ENCODE results near the gene MRPL24. TPM values are rescaled to one million over a fixed set of nuclear protein-coding genes. Genes with fewer than 3 reads are reported as not detected.
A peak's percentile ranks its signal among the peaks of the same experiment; 100 is the strongest.

MRPL24 gene
- total and polyA plus RNA-seq, 9 of the 15 experiments (the other 6 are each of a cell fraction or from before 2014, with no cell fraction given), result 74.3 to 267 (median 113) TPM

DNA sequence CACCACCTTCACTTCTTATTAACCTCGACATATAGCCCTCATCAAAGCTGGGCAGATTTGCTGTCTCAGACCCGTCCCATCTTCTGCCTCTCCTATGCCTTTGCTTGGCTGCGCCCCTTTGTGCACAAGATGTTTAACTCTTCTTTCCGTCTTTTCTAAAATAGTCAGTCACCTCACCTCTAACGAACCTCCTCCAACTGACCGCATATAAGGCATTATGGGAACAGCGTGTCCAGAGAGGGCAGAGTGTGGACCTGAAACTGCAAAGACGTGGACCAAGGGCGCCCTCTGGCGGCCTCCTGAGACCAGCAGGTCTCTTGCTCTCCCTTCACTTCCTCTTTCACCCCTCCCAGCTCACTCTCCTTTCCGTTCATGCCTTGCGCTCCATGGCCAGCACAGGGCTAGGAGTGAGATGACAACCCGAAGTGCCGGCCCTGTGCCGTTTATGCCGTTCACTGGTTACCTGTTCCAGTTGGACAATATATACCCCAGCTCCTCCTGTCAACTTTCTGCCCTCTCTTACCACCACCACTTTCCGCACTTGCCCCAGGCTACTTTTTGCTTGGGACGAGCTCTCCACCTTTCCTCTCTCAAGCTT, 15.1 kb downstream of the MRPL24 start (continued):
- TF ChIP-seq PBX2 (CRISPR knock-in tag; IDR thresholded peaks at IDR 0.05; ENCODE audit: low read depth) (no peak), PBX2 (tag; conservative IDR thresholded peaks at IDR 0.05; ENCODE audit: low read depth) (no peak), NELFE (IDR thresholded peaks at IDR 0.05; ENCODE audit: insufficient read depth, insufficient read length) (no peak), MEF2D (tag; conservative IDR thresholded peaks at IDR 0.05; ENCODE audit: low read depth) (no peak), HINFP (tag; conservative IDR thresholded peaks at IDR 0.05; ENCODE audit: low read depth) (no peak), NR4A1 (CRISPR knock-in tag; IDR thresholded peaks at IDR 0.05) (no peak), NR4A1 (tag; IDR thresholded peaks at IDR 0.05) (no peak), ZNF717 (CRISPR knock-in tag; IDR thresholded peaks at IDR 0.05) (no peak), BRF1 (IDR thresholded peaks at IDR 0.05; ENCODE audit: borderline replicate concordance, extremely low read depth, insufficient read length) (no peak), PATZ1 (CRISPR knock-in tag; IDR thresholded peaks at IDR 0.05; ENCODE audit: borderline replicate concordance) (no peak), ZNF24 (IDR thresholded peaks at IDR 0.05) (no peak; the same call in 1 of the 2 replicates), RUNX1 (IDR thresholded peaks at IDR 0.05; ENCODE audit: low read depth) (no peak), SNIP1 (IDR thresholded peaks at IDR 0.05; ENCODE audit: low read depth) (no peak), MCM5 (IDR thresholded peaks at IDR 0.05; ENCODE audit: low read depth) (no peak), SIN3B (IDR thresholded peaks at IDR 0.05; ENCODE audit: low read depth) (0 out of 2 replicates have a peak, but pooled peaks have one; percentile 24)
- TF ChIP-seq, protein P1, sequence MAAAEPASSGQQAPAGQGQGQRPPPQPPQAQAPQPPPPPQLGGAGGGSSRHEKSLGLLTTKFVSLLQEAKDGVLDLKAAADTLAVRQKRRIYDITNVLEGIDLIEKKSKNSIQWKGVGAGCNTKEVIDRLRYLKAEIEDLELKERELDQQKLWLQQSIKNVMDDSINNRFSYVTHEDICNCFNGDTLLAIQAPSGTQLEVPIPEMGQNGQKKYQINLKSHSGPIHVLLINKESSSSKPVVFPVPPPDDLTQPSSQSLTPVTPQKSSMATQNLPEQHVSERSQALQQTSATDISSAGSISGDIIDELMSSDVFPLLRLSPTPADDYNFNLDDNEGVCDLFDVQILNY (CRISPR knock-in tag; IDR thresholded peaks at IDR 0.05), result no peak
- TF ChIP-seq, protein P2, sequence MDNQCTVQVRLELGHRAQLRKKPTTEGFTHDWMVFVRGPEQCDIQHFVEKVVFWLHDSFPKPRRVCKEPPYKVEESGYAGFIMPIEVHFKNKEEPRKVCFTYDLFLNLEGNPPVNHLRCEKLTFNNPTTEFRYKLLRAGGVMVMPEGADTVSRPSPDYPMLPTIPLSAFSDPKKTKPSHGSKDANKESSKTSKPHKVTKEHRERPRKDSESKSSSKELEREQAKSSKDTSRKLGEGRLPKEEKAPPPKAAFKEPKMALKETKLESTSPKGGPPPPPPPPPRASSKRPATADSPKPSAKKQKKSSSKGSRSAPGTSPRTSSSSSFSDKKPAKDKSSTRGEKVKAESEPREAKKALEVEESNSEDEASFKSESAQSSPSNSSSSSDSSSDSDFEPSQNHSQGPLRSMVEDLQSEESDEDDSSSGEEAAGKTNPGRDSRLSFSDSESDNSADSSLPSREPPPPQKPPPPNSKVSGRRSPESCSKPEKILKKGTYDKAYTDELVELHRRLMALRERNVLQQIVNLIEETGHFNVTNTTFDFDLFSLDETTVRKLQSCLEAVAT (IDR thresholded peaks at IDR 0.05), result peak in 1 of 2 experiments; percentile 59; a peak in 2 of 4 replicates
